Activated gamma-delta T cell (primary cell): ENCODE results near the gene TEX11.

Experiments
- DNase-seq: peaks from one replicate; lab custom pipeline; 2025; lab: John Stamatoyannopoulos, UW

Gene TEX11

DNA sequence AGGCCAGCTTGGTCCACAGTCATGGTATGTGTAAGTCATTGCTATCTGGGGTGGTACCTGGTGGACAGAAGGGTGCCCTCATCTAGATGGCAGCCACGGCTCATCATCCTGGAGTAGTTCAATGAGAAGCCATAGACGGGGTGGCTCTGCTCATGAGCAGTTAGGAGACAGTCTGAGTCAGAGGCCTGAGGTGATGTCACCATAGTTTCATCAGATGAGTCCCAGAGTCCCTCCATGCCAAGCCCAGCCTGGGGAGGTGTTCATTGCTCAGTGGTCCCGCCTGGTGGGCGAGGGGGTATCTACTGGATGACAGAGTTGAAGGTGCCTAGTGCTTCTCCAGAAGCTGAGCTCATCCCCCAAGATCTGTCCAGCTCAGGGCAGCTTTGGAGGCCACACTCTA lies 414.1 kb downstream of the TEX11 start:
- no peak for DNase-seq

DNA sequence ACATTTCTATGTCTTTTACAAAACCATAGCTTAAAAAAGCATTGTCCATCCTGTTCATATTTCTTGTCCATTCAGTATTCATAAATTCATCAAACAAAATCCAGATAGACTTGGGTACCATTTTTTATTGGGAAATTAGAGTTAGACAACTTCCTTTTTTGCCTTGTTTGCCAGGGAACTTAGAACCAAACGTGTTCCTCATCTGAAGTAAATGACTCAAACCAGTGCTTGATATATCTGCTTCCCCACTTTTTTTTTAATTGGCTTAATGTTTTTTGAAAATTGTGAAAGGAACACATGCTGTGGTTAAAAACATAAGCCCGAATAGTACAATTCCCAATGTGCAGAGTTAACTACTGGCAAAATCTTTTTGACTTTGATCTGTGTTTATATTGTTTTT lies 419.7 kb downstream of the TEX11 start:
- no peak for DNase-seq

DNA sequence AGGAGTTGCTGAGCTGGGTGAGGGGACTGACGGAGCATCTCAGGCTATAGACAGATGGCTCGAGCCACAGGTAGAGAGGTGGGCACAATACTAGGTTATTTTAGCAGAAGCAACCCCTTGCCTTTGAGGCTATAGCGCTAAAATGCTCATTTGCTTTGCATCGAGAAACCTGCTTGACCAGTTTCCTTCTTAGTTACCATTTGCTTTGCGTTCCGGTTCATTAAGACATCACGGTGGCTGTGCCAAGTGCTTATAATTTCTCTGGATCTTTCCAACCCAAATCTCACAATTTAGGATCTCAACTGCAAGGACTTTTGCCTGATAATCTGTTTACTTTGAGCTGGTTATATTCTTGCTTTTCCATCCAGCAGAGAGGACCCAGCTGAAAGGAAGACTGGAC lies 423.0 kb downstream of the TEX11 start:
- no peak for DNase-seq

DNA sequence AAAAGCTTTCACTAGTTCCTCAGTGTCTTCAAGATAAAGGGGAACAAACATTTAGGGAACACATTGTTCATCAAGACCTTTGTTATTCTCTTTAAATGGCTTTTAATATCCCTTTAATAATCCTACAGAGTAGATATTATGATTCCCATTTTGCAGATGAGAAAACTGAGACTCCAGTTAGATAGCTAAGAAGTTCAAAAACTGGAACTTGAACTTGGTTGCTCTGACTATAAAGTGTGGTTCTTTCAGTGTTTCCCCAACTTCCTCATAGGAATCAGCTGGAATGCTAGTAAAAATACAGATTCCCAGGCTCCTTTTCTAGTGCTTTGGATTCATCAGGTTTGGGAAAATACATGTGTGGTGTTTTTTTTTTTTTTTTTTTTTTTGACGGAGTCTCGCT lies 426.2 kb downstream of the TEX11 start:
- DNase-seq = no peak

DNA sequence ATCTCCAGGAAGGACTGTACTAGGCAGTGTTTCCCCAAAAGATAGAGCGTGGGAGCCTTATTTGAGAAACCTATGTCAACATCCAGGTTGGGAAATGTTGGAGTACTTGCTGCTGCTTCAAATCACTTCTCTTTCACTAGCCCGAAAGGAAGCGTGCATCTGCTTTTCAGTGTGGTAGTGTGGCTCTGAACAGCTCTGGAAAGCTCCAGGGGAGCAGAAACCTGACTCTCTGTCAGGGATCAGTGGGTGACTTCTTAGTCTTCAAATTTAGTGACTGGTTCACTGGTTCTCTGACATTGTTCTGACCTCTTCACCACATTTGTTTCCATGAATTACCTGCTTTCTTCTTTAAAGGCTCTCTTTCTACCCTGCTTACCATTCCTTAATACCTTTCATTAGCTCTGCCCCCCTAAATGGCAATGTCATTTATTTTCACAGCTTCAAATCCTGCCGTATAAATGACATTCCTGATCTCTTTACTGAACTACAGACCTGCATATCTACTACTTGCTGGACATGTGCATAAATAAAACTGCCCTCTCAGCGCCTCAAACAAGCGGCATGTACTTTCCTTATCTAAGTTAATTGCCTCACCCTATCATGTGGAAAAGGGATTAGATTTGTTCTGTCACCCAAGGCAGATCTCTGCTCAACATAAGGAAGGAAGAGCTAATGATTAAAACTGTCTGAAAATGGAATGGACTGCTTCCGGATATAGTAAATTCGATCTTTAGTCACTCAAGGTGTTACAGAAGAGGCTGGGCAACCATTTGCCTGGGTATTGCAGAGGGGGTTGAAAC lies 426.8 kb downstream of the TEX11 start:
- DNase-seq = no peak

DNA sequence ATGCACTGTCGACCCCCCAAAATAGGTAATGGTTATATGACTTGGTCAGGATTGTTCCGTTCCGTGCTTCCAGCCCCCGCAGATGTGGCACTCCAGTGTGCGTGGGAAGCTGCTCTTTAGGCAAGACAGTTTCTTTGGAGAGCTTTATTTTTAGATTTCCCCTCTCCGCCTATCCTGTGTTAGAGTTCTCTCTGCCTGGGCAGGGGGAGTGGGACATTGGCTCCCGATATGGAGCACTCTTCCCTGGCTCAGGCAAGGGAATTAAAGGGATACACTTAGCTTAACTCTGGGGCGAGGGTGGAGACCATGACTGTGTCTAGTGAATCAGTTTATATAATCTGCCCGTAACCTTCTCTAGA lies 427.9 kb downstream of the TEX11 start:
- DNase-seq = no peak

DNA sequence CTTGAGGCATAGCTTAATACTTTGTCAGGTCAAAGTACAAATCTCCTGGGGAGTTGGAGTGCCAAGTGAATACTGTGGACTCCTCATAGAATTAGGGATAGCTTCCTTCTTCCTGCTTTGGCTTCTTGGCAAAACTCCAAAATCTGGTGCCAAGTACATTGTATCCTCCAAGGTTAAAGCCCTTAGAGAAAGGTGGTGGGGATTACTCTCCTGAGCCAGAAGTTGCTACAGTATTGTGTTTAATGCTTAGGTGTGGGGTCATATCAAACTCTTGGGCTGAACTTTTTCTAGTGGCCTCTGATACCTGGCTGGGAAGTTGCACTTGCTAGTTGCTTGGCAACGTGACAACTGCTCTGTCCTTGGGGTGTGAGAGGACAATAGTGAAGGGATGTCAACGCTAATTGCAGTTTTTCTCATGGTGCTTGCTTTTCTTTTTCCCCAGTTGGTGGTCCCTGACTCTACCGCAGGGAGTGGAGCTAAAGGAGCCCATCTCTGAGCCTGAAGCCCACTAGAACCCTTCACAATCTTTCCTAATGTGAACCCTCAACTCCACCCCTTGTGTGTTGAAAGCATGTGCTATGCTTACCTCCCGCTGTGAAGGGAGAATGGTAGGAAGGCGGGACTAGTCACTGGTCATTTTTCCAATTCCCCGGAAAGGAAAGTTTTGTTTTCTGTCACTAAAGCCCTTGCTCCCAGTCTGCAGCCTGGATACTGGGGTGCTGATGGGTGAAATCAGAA lies 428.4 kb downstream of the TEX11 start:
- no peak for DNase-seq

DNA sequence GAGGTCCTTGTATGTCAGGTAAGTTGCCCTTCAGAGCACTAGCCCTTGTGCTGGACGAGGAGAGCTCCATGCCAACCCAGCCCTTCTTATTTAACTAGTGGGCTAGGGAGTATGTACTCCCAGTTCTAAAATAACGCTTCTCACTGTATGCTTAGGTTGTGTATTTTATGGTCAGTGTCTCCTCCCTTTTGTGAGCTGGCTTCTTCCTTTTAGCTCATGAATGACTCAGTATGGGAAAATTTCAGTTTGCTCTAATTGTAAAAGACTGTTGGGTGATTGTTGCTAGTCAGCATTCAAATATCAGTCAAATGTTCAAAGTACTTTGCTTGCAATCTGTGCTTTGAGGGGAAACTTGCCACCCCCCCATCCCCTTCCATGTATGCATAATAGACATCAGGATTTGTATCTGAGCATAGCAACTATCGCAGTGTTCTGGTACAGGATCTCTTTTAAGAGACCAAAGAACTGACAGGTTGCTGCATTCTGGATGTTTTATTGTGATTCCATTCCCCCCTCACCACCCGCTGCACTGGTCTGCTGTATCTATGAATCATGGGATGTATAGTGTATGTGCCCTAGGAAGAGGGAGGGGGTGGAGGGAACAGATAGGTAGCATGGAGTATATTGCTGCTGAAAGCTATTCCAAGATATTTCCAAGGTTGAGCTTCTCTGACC lies 429.1 kb downstream of the TEX11 start:
- DNase-seq = no peak
